HG03442 (cell line): Measurements from ENCODE around the gene FMNL2.
A peak's percentile ranks its signal among the peaks of the same experiment; 100 is the strongest.
"Not testable (repeated sequence)": the region's sequence is repeated elsewhere in the genome, so short reads cannot be mapped to it uniquely, and the experiment has no call there.

Experiments
- ATAC-seq: cut with Tn5 transposase; IDR thresholded peaks from one replicate; pipeline ENCODE4 v1.9.1; 2021; ENCODE audit warnings: mild to moderate bottlenecking, moderate library complexity; ENCODE audit not compliant: unreplicated experiment

The FMNL2 gene

GRCh38 chr2:152466041-152466440 is 131.1 kb downstream of the FMNL2 start:
- ATAC-seq: peak; percentile 53

DNA sequence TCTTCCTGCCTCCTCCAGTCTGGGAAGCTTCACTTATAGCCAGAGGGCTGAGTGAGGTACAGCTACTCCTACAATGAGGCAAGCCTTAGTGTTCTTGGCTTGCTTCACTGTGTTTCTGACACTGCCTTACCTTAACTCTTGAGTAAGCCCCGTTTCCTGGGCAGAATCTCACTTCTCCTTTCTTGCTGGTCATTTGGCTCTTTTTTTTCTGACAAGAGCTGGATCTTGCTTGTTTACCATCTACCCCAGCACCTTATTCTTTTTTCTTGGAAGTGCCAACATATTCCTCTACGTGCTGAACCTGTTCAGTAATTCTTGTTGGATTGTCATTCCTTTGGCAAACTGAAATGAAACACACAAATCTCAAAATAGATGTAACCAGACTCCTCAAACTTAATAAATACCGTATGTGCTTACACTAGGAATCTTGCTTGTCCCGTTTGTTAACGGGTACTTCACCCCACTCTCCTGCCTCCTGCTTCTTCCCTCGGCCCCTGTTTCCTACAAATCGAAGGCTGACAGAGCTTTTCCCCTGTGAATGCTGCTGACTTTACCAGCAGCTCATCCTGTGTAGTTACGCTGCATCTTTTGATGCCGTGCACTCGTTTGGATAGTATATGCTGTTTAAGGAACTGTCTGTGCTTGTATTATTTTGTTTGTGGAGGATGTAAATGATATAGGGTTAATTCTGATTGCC is 132.2 kb downstream of the FMNL2 start:
- peak; percentile 93 for ATAC-seq

- ATAC-seq: no peak
Observed at GRCh38 chr2:152467677-152468410, 132.9 kb downstream of the FMNL2 start.

GRCh38 chr2:152468899-152469692 is 134.1 kb downstream of the FMNL2 start:
- peak; percentile 29 for ATAC-seq

GRCh38 chr2:152470861-152471854 is 136.2 kb downstream of the FMNL2 start:
- no peak for ATAC-seq

- no peak for ATAC-seq
Observed at GRCh38 chr2:152472481-152472887, 137.5 kb downstream of the FMNL2 start.

DNA sequence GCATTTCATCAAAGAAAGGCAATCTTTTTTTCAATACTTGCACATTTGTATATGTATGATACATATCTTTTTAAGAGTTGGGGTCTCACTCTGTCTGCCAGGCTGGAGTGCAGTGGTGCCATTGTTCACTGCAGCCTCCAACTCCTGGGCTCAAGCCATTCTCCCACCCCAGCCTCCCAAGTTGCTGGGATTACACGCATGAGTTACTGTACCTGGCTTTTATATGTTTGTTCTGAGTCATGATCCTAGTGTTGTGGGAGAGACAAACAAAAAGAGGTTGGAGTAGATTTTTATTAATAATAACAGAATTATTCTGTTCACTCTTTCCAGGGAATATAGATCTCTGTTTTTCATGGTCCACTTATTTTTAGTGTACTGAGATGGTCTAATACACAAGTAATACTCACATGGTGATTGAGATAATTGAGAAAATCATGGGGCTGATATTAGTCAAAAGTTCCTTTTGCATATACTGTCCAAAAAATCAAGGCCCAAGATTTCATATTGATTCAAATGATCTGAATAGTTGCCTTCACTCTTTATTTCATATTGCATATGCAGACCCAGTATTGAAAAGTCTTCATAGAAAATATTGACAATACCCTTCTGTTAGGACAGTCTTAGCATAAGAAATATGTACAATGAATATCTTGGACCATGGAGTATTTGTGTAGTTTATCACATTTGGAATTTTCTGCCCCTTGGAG is 138.3 kb downstream of the FMNL2 start:
- ATAC-seq: no peak

- not testable (repeated sequence) for ATAC-seq
Observed at GRCh38 chr2:152474523-152474922, 139.5 kb downstream of the FMNL2 start.

DNA sequence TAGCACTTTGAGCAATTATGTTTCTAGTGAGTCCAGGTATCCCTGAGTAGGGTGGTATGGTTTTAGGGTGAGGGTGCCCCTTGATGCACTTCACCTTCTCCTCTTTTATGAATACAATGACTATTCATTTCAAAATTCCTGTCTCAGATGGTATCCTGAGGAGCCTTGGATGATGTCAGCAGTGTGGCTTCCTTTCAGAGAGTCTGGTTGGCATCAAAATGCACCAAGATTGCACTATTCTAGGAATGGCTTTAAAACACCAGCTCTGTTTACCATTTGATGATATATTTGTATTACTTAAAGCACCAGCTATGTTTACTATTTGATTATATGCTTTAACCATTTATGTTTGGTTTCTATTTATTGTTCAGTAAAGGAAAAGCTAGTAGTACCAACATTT is 141.0 kb downstream of the FMNL2 start:
- no peak for ATAC-seq

DNA sequence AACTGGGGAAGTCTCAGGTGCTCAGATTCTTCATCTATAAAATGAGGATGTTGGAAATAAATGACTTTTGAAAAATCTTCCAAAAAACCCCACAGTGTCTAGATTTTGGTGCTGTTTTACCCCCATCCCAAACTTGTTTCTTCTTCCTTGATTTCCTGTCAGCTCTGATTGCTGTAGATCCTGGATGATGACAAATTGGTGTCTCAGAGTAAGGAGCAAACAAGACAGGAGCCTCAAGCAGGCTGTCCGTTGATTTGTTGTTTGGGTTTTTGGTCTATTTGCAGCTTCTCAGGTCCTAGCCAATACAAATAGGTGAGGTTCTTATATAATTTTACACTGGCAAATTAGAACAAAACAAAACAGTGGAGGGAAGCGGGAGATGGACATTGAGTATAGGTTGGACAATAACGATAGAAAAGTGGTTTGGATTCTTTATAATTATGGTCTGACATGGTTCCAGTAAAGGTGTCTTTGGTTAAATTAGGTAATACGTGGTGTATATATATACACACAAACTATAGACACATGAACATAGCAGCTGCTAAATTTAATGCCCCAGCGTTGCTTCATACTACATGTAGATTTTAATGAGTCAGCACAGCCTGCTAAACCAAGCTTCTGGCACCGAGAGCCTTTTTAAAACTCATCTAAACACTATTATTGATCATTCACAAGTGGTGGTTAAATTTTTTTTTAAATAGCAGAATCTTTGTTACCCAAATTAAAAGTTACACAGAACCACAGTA is 142.5 kb downstream of the FMNL2 start:
- no peak for ATAC-seq

- ATAC-seq: no peak
Observed at GRCh38 chr2:152479282-152479681, 144.3 kb downstream of the FMNL2 start.

- ATAC-seq: no peak
Observed at GRCh38 chr2:152480821-152481399, 145.9 kb downstream of the FMNL2 start.

DNA sequence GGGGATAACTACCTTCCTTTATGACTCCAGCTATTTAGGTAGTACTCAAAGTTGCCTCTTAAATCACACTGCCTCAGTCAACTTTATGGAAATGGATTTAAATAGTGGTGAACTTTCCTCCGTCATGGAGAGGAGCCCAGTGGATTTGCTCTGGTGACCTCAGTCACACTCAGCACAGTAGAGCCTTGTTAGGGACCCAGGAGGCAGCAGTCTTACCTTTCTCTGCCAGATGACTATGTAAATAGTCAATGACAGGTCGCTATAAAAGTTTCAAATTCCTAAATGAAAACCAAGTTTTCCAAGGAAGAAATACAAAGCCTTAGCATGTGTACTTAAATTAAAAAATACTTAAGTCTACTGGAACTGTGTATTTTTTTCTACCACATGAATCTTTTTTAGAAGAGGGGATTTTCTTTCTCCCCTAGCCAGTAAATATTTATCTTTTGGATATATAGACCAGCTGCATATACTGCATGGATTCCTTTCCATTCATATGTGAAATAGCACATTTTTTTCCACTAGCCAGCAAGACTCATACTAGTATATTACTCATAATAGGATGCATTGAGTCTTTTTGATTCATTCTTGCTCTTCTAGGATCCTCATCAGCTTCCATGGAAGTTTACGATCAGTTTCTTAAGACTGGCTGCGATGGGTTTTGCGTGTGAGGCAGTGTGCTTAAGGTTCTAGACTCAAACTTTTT is 147.1 kb downstream of the FMNL2 start:
- ATAC-seq: no peak

GRCh38 chr2:152483276-152484063 is 148.5 kb downstream of the FMNL2 start:
- no peak for ATAC-seq

GRCh38 chr2:152485954-152486736 is 151.2 kb downstream of the FMNL2 start:
- ATAC-seq: no peak

DNA sequence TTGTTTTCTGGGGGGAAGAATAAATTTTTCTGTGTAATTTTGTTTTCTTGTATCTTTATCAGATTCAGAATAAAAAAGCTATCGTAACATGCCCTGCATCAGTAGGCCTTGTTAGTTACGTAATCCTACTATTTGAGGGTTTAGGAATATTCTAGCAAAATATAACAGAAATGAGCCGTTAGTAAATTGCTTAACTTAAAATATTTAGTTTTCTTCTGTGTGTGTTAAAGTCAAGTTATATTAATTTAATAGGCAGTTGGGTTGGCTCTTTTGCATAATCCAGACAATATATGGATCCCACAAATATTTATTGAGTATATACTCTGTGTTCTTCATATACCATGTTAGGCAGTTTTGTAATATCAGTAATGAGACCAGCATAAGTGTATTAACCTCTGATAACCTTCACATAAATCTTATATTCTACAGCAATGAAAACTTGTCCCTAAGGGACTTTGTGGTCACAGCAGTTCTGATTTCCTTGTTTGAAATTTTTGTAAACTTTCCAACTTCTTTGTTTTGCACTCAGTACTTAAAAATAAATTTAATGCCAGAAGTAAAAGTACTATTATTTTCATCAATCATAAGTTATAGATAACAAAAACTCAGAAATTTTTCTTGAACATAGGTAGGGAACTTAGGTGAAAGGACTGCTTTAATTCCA is 151.9 kb downstream of the FMNL2 start:
- no peak for ATAC-seq
